Stimulated activated CD4-positive, alpha-beta T cell treated with anti-CD3 and anti-CD28 coated beads, Interleukin-1b, Interleukin-23, amount 100 ng/mL, for 4 hours (primary cell): ENCODE measurements around the gene SRRM4.

Experiments
- DNase-seq, 2 donors: peaks; one replicate each; pipeline ENCODE4 v3.0.0-alpha.2; 2020; ENCODE audit warnings: low read depth in 2 of 2

SRRM4 gene, protein sequence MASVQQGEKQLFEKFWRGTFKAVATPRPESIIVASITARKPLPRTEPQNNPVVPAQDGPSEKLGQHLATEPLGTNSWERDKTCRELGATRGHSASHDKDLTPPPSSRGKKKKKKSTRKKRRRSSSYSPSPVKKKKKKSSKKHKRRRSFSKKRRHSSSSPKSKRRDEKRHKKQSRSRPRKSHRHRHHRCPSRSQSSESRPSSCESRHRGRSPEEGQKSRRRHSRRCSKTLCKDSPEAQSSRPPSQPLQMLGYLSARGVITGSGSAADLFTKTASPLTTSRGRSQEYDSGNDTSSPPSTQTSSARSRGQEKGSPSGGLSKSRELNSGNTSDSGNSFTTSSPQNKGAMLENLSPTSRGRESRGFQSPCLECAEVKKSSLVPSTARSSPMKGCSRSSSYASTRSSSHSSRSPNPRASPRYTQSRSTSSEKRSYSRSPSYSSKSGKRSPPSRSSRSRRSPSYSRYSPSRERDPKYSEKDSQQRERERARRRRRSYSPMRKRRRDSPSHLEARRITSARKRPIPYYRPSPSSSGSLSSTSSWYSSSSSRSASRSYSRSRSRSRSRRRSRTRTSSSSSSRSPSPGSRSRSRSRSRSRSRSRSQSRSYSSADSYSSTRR

DNA sequence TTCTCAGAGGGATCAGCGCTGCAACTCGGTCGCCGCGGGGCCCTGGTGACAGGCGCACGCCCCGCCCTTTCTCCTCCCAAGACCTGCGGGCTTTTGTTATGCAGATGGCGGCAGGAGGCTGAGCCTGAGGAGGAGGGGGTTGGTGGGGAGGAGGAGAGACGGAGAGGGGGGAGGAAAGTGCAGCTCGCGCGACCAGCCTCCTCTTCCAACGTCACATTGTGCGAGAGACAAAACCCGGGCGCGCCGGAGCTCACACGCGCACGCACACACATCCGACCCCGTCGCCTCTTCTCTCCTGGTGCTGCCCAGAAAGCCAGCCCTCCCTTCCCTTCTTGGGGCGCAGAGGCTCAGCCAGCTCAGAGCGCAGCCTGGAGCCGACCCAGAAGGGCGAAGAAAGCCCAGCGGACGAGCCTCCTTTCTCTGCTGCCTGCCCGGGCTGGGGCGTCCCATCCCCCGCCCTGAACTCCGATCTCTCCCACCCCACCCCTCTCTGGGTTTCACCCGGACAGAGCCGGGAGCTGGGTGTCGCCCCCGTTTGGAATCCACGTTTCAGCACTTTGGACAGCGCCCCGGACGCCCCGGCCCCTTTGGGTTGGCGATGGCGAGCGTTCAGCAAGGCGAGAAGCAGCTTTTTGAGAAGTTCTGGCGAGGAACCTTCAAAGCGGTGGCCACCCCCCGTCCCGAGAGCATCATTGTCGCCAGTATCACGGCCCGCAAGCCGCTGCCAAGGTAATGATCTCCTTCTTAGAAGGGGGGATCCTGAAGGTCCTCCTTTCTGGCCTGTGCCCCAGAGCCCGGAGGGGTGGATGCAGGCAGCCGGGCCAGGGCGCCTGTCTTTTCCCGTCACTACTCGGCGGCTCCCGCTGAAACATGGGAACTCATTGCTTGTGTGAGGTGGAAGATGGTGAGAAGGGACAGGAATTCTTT lies at the start of gene SRRM4:
SRRM4 (plus strand) TSS at position 257 of the 927 bp plus-strand sequence; CDS start at position 599, 342 bp downstream.
- no peak for DNase-seq

DNA sequence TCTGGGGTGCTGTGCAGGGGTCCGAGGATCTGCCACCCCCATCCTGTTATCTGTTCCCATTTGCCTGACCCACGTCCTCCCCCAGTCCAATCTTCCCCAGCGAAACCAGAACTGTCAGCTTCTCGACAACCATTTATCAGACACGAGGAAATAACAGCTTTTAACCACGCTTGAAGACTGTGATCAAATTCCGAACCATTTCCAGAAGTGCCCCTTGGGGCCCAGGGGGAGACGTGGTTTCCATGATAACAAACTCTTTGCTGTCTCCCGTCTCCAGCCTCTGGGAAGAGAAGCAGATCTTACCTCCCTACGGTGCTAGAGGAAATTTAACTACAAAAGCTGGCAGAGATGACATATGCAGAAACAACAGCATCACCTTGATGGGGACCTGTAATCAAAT lies 35.1 kb upstream of the SRRM4 start:
- DNase-seq, result no peak

DNA sequence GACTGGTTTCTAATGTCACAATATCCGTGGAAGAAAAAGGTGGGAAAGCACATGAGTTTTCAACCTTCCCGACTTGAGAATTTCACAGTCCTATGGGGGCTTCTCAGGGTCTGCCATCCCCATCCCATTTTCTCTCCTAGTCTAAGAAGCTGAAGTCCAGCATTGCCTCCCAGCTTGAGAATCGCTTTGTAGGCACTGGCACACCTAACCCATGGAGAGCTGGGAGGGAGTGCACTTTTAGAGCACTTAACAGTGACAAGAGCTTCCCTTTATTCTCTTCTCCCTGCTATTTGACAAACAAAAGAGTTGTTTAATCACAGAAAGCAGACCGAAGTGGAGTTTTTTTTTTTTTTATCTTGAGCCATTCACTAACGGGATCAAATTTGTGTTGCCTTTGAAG lies 22.8 kb upstream of the SRRM4 start:
- no peak for DNase-seq

GRCh38 chr12:118959348-118959747 lies 22.0 kb upstream of the SRRM4 start:
- no peak for DNase-seq

DNA sequence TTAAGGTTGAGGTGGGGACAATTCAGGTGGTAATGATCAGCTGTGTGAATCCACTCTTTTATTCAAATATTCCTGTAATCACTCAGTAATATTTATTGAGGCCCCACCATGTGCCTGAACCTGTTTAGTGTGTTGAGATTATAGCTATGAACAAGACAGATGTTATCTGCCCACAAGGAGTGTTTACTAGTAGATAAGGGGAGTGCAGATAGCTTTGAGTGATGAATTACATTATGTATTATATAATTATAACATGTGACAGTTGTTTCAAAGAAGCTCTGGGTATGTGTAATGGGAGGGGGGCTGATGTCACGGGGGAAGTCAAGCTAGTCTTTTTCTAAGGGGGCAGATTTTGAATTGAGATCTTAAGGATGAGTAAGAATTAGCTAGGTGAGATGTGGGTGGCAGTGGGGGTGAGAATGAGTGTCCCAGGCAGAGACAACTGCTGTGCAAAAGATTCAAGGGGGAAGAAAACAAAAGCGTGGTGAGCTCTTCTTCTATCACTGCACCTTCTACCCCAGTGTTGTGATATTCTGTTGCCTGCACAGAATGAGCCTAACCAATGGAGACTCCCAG lies 21.3 kb upstream of the SRRM4 start:
- no peak for DNase-seq

GRCh38 chr12:118960865-118961264 lies 20.5 kb upstream of the SRRM4 start:
- no peak for DNase-seq

- DNase-seq, result no peak
These were observed 16.4 kb upstream of the SRRM4 start for GRCh38 chr12:118964988-118965387.

- DNase-seq, result no peak
These were observed 10.5 kb upstream of the SRRM4 start for GRCh38 chr12:118970856-118971255.

GRCh38 chr12:118972982-118973381 lies 8.4 kb upstream of the SRRM4 start:
- DNase-seq, result no peak

DNA sequence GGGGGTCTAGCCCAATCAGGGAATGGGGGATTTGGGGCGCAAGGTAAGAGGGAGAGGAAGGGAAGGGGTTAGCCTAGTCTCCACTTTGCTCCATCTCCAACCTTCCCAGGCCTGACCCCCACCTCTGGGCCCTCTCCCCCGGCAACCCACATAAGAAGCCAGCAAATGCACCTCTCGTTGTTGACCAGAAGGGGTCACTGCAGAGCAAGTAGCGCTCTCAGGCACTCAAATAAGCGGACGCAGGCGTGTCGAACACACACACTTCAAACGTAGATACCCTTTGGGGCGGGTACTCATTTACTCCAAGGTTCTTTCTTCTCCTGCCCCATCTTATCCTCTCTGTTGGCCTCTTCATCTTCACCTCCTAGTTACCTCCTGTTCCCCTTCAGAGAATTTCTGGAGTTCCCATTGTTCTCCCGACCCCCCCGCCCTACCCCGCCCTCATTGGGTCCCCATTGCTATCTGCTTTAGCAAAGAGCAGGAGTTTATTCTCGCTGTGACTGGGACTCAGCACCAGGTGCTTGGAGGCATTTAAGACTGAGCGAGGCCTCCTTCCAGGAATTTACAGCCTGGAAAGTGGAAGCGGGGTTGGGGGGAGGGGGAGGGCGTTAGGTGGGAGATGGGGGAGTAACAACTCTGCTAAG lies 1.5 kb upstream of the SRRM4 start:
- no peak for DNase-seq

GRCh38 chr12:118980407-118981014 lies 830 bp upstream of the SRRM4 start:
- no peak for DNase-seq

DNA sequence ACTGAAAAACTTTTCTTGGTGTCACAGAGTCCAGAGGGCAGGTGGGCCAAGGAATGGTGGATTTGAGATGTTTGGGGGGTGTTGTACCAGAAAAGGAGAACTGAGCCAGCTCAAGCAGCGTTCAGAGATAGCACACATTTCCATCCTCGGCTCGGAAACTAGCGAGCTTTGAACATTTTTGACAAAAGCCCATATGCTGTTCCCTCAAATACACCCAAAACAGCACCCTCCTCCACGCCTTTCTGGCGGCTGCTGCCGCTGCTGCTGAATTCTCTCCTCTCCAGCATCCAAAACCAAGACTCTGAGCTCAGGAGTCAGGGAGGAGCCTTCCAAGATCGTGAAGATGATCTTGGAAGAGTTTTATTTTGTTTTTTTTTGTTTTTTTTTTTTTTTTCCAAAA lies 961 bp downstream of the SRRM4 start:
- no peak for DNase-seq

DNA sequence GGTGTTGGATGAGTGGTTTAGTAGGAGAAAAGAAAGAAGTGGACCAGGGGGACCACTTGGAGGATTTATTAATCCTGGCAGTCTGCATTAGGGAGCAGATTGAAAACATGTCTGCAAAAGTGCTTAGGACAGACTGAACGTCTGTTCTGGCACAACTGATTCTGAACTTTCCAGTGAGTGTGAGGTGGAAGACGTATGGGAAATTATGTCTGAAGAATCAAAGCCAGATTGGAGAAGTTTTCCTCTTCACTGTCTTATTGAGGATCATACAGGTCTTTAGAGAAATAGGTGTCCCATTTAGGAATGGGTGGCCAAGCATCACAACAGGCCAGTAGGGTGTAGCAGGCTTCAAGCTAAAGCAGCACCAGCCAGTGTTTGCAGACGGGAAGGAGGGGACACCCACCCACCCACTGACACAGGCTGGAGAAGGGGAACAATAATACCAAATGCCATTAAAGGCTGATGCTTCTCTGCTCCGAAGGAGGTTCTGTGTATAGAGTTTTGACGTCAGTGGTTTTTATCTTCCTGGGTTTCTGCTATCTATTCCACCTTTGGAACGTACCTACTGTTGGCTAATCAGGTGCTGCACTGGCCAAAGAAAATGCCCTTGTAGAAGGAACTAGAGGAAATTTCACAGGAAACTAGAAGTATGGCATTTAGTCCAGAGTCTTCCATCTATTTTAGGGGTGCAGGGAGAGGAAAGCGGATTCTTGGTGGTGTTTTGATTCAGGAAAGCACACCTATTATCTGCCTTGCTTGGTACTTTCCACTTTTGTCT lies 1.8 kb downstream of the SRRM4 start:
- DNase-seq, result no peak

DNA sequence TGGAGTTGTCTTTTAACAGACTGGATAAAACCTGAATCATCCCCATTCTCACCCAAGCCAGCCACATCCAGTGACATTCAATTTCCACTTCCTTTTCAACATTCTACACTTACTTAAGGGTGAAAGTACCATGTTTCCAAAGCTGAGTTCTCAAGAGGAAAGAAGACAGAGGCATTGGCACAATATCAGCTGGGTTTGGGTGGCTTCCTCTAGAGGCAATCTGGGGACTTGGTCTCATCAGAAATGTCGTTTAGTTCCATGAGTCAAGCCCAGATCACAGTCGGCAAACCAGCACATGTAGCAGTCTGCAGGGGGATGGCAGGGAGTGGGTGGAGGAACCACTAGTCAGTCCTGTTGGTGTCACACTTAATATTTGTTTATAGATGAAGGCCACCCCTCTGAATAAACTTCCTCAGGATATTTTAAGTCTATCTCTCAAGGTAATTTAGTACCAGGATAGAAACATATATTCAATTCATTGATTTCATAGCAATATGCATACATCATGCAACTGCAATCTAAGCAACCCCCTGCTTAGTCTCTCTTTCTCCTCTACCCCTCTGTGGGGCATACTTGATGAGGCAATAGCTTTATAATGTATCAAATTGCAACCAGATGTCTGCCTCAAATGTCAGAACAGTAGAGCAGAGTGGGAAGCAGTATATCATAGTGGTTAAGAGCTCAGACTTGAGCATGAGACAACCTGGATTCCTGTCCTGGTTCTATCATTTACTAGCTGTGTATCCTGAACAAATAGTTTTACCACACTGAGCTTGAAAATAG lies 3.0 kb downstream of the SRRM4 start:
- no peak for DNase-seq

DNA sequence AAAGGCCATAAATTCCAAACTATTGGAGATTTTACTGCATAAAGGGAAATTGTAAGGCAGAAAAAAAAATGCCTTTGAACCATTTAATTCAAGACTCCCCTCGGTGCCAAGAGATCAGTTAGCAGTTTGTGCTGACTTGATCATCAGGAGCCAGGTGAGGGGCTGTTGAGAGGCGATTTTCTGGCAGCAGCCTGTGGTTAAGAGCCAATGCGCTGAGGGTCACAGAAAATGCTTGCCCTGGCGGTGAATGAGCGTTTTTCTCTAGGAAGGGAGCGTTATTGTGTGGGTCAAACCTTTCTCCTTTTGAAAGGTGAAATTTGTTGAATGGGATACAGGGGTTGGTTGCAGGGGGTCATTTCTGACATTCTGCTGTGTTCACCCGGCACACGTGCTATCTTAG lies 4.7 kb downstream of the SRRM4 start:
- no peak for DNase-seq

DNA sequence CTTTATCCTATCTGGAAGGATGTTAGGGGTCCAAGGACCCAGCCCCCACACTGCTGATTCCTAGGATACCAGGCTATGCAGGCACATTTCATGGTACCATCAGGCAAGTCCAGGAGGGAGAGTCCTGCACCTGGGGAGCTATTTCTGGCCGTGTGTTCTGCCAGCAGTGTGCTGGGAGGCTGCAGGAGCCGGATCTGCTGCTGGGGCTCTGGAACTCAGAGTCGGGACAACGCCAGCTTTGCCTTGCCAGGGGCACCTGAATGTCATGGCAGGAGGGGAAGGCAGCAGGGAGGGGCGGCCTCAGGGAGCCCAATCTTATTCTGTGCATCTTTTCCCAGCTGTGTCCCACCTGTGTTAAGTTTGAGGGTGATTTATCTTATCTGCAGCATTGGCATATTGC lies 17.8 kb downstream of the SRRM4 start:
- no peak for DNase-seq

- no peak for DNase-seq
These were observed 23.7 kb downstream of the SRRM4 start for GRCh38 chr12:119005085-119005484.

GRCh38 chr12:119005913-119006312 lies 24.6 kb downstream of the SRRM4 start:
- no peak for DNase-seq

- DNase-seq, result no peak
These were observed 25.4 kb downstream of the SRRM4 start for GRCh38 chr12:119006746-119007145.
